Astrocyte of the spinal cord (primary cell): ENCODE data around the gene CRTAP.

Experiments used
- DNase-seq: peaks from one replicate; pipeline ENCODE4 v3.0.0; 2011; ENCODE audit warnings: low read depth, low spot score
- H3K4me3 ChIP-seq: 2 replicates; pipeline ENCODE4 v1.5.1; 2011; ENCODE audit warnings: low read depth, mild to moderate bottlenecking, low read length, moderate library complexity
- CTCF ChIP-seq: IDR thresholded peaks from 2 replicates; pipeline ENCODE4 v1.5.1; 2012; ENCODE audit warnings: low read depth, mild to moderate bottlenecking, low read length, inconsistent platforms
- in situ Hi-C: cut with HindIII; loops from 2 replicates; pipeline ENCODE4 v1.10.0; 2017; ENCODE audit warnings: low sequenced_read_pairs

CRTAP gene

GRCh38 chr3:33096093-33096868, 17.5 kb upstream of the CRTAP start:
- TF ChIP-seq CTCF = no peak
- peak overlapping the region; percentile 83 for H3K4me3 ChIP-seq
- in situ Hi-C loops = no loop called here
- DNase-seq = peak; percentile 37

- in situ Hi-C loops = no loop called here
- DNase-seq = no peak
- H3K4me3 ChIP-seq = no peak overlapping the region
- TF ChIP-seq CTCF = no peak
These were observed 14.6 kb upstream of the CRTAP start for GRCh38 chr3:33099109-33099645.

DNA sequence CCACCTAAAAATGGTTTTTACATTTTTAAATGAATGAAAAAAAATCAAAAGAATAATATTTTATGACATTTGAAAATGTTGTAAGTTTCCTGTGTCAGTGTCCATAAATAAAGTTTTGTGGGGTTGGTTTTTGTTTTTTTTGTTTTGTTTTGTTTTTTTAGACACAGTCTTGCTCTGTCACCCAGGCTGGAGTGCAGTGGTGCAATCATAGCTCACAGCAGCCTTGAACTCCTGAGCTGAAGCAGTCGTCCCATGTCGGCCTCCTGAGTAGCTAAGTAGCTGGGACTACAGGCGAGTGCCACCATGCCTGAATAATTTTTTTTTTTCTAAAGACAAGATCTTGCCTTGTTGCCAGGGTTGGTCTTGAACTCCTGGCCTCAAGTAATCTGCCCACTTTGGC, 14.1 kb upstream of the CRTAP start:
- in situ Hi-C loops = no loop called here
- DNase-seq = no peak
- no peak overlapping the region for H3K4me3 ChIP-seq
- no peak for TF ChIP-seq CTCF

DNA sequence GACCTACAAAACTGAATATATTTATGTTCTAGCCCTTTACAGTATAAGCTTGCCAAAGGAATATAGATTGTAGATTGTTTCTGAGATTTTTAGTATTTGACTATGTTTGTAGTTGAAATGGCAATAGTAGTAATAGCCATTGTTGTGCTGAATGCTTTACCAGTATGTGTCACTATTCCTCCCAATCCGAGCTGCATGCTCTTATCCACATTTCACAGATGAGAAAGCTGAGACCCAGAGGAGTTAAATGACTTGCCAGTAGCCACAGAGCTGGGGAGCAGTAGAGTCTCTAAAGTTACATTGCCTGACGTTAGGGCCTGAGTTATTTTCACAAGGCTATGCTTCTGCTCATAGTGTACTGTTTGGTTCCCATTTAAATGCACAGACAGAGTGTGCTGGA, 13.6 kb upstream of the CRTAP start:
- H3K4me3 ChIP-seq = no peak overlapping the region
- in situ Hi-C loops = no loop called here
- no peak for DNase-seq
- TF ChIP-seq CTCF = no peak

DNA sequence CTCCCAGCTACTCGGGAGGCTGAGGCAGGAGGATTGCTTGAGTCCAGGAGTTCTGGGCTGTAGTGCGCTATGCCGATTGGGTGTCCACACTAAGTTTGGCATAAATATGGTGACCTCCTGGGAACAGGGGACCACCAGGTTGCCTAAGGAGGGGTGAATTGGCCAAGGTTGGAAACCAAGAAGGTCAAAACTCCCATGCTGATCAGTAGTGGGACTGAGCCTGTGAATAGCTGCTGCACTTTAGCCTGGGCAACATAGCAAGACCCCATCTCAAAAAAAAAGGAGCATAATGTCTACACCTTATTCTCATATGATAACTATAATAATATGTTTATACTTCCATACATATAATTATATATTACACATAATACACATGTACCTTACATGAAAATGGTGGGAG, 10.8 kb upstream of the CRTAP start:
- DNase-seq = no peak
- in situ Hi-C loops = no loop called here
- no peak overlapping the region for H3K4me3 ChIP-seq
- TF ChIP-seq CTCF = no peak

- in situ Hi-C loops = no loop called here
- H3K4me3 ChIP-seq = no peak overlapping the region
- no peak for TF ChIP-seq CTCF
- DNase-seq = no peak
These were observed 10.3 kb upstream of the CRTAP start for GRCh38 chr3:33103480-33103879.
